Upper lobe of left lung (tissue), 6 donors: ENCODE data around the gene GID8. TPM values are rescaled to one million over a fixed set of nuclear protein-coding genes. Genes with fewer than 3 reads are reported as not detected.
A peak's percentile ranks its signal among the peaks of the same experiment; 100 is the strongest.

ENCODE experiments used
- ATAC-seq, 2 donors: fragments of 200-7000 bp; cut with Tn5 transposase; one replicate each; pipeline ENCODE4 v1.9.1; 2022; ENCODE audit warnings: mild to moderate bottlenecking in 2 of 2, moderate library complexity in 2 of 2; ENCODE audit not compliant: low FRiP score in 2 of 2
- DNase-seq, 2 donors: peaks; one replicate each; pipeline ENCODE4 v3.0.0-alpha.2; 2019 to 2020
- H3K27ac ChIP-seq, 4 donors: fragments of 200-600 bp; sonication (generic); one replicate each; pipeline ENCODE4 v1.5.1; 2016 to 2019
- H3K27me3 ChIP-seq, 4 donors: fragments of 200-600 bp; sonication (generic); one replicate each; pipeline ENCODE4 v1.5.1; 2017 to 2019
- H3K36me3 ChIP-seq, 4 donors: fragments of 200-600 bp; sonication (generic); one replicate each; pipeline ENCODE4 v1.5.1; 2016 to 2019
- H3K4me1 ChIP-seq, 4 donors: fragments of 200-600 bp; sonication (generic); one replicate each; pipeline ENCODE4 v1.5.1; 2018 to 2019
- H3K4me3 ChIP-seq, 4 donors: fragments of 200-600 bp; sonication (generic); one replicate each; pipeline ENCODE4 v1.5.1; 2017 to 2019; ENCODE audit warnings: mild to moderate bottlenecking in 2 of 4, moderate library complexity in 1 of 4
- H3K9me3 ChIP-seq, 4 donors: fragments of 200-600 bp; sonication (generic); one replicate each; pipeline ENCODE4 v1.5.1; 2018 to 2019
- EP300 ChIP-seq, 4 donors: sonication (generic); formaldehyde crosslinking; IDR thresholded peaks; one replicate each; pipeline ENCODE4 v1.5.1; 2017; ENCODE audit warnings: antibody characterized with exemption in 4 of 4, control low read depth in 2 of 4
- POLR2A ChIP-seq, 4 donors: fragments of 450-650 bp; IDR thresholded peaks; one replicate each; pipeline ENCODE4 v1.5.1; 2016 to 2017; ENCODE audit warnings: antibody characterized with exemption in 4 of 4, mild to moderate bottlenecking in 2 of 4
- POLR2AphosphoS5 ChIP-seq, 2 donors: sonication (generic); formaldehyde crosslinking; IDR thresholded peaks; one replicate each; pipeline ENCODE4 v1.5.1; 2017; ENCODE audit warnings: antibody characterized with exemption in 2 of 2
- WGBS, 2 donors: methylation state at CpG; one replicate each; pipeline ENCODE4 v1.1.5; 2017 to 2018; 5-methylcytosine and 5-hydroxymethylcytosine counted together
- total RNA-seq, 6 donors: library from RNA; depleted of rRNA in 4 of 6; stranded (reverse); fragments of >200 nt in 4 of 6; gene quantifications; one replicate each; pipeline versions ENCODE4 v1.1.0 to v1.2.1, GENCODE V29; 2016 to 2021
- TF ChIP-seq, protein P1 (sequence below), 6 experiments: fragments of 450-650 bp in 4 of 6; fragments of 200-600 bp in 2 of 6; sonication (generic) in 2 of 6; IDR thresholded peaks; one replicate each; pipeline ENCODE4 v1.5.1; 2016 to 2019; ENCODE audit warnings: antibody characterized with exemption in 6 of 6
- donor health status: DM: no; HTN: no; CAD: no; lungs with moderate emphysema.
- donor health status: DM: no; HTN: yes; CAD: no; lungs with severe emphysema.

Gene GID8
- total RNA-seq, 6 donors from 2014 or later, result 18.6 to 33.2 (median 26.3) TPM

DNA sequence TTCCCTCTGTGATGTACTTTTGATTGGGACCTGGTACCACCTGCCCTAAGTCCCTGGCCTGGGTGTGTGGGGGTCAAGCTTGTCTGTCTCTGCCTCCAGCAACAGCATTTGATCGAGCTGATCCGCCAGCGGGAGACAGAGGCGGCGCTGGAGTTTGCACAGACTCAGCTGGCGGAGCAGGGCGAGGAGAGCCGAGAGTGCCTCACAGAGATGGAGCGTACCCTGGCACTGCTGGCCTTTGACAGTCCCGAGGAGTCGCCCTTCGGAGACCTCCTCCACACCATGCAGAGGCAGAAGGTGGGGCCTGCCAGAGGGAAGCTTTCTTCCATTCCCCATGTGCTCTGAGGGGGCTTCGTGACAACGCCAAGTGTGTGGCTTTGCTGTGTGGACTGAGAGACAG lies 5.4 kb downstream of the GID8 start:
- ATAC-seq (no peak), DNase-seq (peak in 1 of 2 donors; percentile 61)
- Histone ChIP-seq H3K27me3 (no peaks in the 10 kb centered on the region), H3K9me3 (no peaks in the 10 kb centered on the region), H3K4me3 (no peak overlapping the region), H3K27ac (no peak overlapping the region), H3K36me3 (peaks cover 22 to 70% (median 49%) of the 10 kb centered on the region in 4 donors), H3K4me1 (peaks cover 11 to 17% (median 13%) of the 10 kb centered on the region in 4 donors)
- 94 to 99% methylated on average over 9 to 14 of the region's 14 CpGs for WGBS, 2 donors
- TF ChIP-seq EP300 (IDR thresholded peaks at IDR 0.05), result no peak
- TF ChIP-seq, protein P1, sequence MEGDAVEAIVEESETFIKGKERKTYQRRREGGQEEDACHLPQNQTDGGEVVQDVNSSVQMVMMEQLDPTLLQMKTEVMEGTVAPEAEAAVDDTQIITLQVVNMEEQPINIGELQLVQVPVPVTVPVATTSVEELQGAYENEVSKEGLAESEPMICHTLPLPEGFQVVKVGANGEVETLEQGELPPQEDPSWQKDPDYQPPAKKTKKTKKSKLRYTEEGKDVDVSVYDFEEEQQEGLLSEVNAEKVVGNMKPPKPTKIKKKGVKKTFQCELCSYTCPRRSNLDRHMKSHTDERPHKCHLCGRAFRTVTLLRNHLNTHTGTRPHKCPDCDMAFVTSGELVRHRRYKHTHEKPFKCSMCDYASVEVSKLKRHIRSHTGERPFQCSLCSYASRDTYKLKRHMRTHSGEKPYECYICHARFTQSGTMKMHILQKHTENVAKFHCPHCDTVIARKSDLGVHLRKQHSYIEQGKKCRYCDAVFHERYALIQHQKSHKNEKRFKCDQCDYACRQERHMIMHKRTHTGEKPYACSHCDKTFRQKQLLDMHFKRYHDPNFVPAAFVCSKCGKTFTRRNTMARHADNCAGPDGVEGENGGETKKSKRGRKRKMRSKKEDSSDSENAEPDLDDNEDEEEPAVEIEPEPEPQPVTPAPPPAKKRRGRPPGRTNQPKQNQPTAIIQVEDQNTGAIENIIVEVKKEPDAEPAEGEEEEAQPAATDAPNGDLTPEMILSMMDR (IDR thresholded peaks at IDR 0.05), result no peak
- TF ChIP-seq POLR2A (IDR thresholded peaks at IDR 0.05), result no peak

DNA sequence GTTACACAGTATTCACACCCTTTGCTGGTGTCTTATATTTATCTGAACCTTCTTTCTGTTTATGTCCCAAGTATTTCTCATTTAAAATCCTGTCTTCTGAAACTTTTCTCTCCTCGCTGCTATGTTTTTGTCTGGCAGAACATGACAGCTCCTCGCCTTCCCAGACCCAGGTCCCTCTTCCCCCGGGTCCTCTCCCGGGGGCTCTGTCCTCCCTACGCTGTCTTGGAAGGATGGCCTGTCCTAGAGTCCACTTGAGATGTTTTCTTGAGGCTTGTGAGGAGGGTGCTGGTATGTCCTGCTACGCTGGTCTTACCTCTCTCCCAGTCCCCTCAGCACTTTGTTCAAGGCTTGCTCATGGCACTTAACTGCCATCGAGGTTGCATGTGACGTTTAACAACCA lies 6.2 kb downstream of the GID8 start:
- H3K27me3 ChIP-seq, result no peaks in the 10 kb centered on the region
- TF ChIP-seq, protein P1 (IDR thresholded peaks at IDR 0.05), result no peak
- TF ChIP-seq POLR2AphosphoS5 (IDR thresholded peaks at IDR 0.05) (no peak), EP300 (IDR thresholded peaks at IDR 0.05) (no peak), POLR2A (IDR thresholded peaks at IDR 0.05) (no peak)
- peaks cover 22 to 76% (median 55%) of the 10 kb centered on the region in 4 donors for H3K36me3 ChIP-seq
- no peak overlapping the region for H3K4me3 ChIP-seq
- H3K4me1 ChIP-seq, result peaks cover 5 to 9% (median 8%) of the 10 kb centered on the region in 4 donors
- DNase-seq (no peak), ATAC-seq (no peak)
- H3K9me3 ChIP-seq, result no peaks in the 10 kb centered on the region
- H3K27ac ChIP-seq, result no peak overlapping the region
- 90 to 95% methylated on average over 8 of the region's 8 CpGs for WGBS, 2 donors

DNA sequence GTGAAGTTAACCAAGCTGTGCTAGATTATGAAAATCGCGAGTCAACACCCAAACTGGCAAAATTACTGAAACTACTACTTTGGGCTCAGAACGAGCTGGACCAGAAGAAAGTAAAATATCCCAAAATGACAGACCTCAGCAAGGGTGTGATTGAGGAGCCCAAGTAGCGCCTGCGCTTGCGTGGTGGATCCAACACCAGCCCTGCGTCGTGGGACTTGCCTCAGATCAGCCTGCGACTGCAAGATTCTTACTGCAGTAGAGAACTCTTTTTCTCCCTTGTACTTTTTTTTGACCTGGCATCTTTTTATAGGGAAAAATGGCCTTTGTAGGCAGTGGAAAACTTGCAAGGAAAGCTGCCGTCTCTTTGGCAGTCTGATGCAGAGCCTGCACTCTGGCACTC lies 6.8 kb downstream of the GID8 start:
- 94 to 96% methylated on average over 10 of the region's 10 CpGs for WGBS, 2 donors
- no peak for TF ChIP-seq POLR2A (IDR thresholded peaks at IDR 0.05)
- TF ChIP-seq, protein P1 (IDR thresholded peaks at IDR 0.05), result no peak
- TF ChIP-seq EP300 (IDR thresholded peaks at IDR 0.05), result no peak
- TF ChIP-seq POLR2AphosphoS5 (IDR thresholded peaks at IDR 0.05), result no peak
- peaks cover 0 to 4% (median 2%) of the 10 kb centered on the region in 4 donors for H3K4me1 ChIP-seq
- no peak overlapping the region for H3K27ac ChIP-seq
- DNase-seq, result no peak
- H3K36me3 ChIP-seq, result peaks cover 22 to 81% (median 58%) of the 10 kb centered on the region in 4 donors
- H3K27me3 ChIP-seq, result no peaks in the 10 kb centered on the region
- no peak overlapping the region for H3K4me3 ChIP-seq
- no peaks in the 10 kb centered on the region for H3K9me3 ChIP-seq
- no peak for ATAC-seq

DNA sequence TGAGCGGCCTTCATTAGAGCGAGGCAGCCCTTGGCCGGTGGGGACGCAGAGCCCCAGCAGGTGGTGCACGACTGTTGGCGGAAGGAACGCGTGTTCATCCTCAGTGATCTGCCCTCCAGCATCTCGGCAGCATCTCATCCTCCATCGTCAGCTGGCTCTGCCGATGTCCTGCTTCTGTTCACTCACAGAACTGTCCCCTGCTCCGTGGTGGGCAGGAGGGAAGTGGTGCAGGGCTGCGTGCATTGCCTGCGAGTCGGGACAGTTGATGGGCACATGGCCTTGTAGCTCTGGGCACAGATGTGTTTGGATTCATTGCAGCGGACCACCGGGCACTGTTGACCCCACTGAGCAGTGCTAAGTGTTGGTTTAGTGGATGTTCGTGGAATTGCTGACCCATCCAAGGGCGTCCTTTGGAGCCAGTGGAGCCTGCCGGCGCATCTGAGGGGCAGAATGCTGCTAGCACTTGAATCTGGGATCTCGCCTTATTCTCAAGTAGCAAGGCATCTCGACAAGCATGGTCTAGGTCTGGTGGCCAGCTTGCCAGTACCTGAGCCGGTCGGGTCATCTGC lies 7.9 kb downstream of the GID8 start:
- peaks cover 22 to 91% (median 63%) of the 10 kb centered on the region in 4 donors for H3K36me3 ChIP-seq
- WGBS, 2 donors, result 93% methylated on average over 22 to 25 of the region's 25 CpGs
- H3K9me3 ChIP-seq, result no peaks in the 10 kb centered on the region
- TF ChIP-seq EP300 (IDR thresholded peaks at IDR 0.05) (no peak), POLR2A (IDR thresholded peaks at IDR 0.05) (no peak), POLR2AphosphoS5 (IDR thresholded peaks at IDR 0.05) (no peak)
- TF ChIP-seq, protein P1 (IDR thresholded peaks at IDR 0.05), result no peak
- DNase-seq (peak in 1 of 2 donors; percentile 59), ATAC-seq (no peak)
- no peak overlapping the region for H3K4me3 ChIP-seq
- no peaks in the 10 kb centered on the region for H3K4me1 ChIP-seq
- no peaks in the 10 kb centered on the region for H3K27me3 ChIP-seq
- H3K27ac ChIP-seq, result no peak overlapping the region

DNA sequence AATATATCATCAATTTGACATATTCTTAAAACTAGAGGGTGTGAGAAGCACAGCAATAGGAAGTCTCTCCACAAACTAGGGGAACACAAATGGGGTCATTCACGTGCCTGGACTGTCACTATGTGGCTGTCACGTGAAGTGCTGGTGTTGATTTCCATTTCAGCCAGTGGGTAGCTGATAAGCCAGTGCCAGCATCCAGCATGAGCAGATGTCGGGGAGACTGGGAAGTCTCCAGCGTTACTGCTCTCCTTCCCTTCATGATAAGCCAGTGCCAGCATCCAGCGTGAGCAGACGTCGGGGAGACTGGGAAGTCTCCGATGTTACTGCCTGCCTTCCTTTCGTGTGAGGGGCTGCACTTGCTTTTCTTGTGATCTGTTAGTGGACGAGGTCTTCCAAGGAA lies 9.0 kb downstream of the GID8 start:
- H3K4me1 ChIP-seq, result peaks cover under 1 to 5% (median 3%) of the 10 kb centered on the region in 4 donors
- DNase-seq (no peak), ATAC-seq (no peak)
- no peaks in the 10 kb centered on the region for H3K9me3 ChIP-seq
- peaks cover 22 to 87% (median 61%) of the 10 kb centered on the region in 4 donors for H3K36me3 ChIP-seq
- TF ChIP-seq, protein P1 (IDR thresholded peaks at IDR 0.05), result no peak
- TF ChIP-seq EP300 (IDR thresholded peaks at IDR 0.05) (no peak), POLR2A (IDR thresholded peaks at IDR 0.05) (no peak), POLR2AphosphoS5 (IDR thresholded peaks at IDR 0.05) (no peak)
- 64 to 84% methylated on average over 9 to 10 of the region's 10 CpGs for WGBS, 2 donors
- no peaks in the 10 kb centered on the region for H3K27me3 ChIP-seq
- H3K27ac ChIP-seq, result no peak overlapping the region
- no peak overlapping the region for H3K4me3 ChIP-seq
